ENCODE data around the gene VRK1. TPM values are rescaled to one million over a fixed set of nuclear protein-coding genes. Genes with fewer than 3 reads are reported as not detected.

Gene VRK1
- total RNA-seq, 4 donors from 2014 or later = 7.1 to 19.2 (median 8.5) TPM

DNA sequence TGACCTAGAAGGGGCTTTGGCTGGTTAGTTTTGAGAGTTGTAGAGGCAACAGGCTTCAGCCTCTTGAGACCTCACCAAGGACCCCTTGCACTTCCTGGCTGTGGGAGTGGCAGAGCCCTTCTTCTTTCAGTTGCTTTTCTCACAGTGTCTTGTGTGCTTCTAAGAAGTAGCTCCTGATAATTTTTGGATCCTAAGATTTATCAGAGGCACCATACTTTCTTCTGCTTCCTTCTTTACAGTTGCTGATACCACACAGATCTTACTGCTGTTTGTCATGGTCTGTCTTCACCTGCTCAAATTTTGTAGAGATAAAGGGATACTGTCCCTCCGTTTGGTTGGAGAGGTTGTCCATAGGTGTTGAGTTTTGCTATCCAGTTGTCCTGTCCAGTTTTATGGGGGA is 33.8 kb downstream of the VRK1 start:
- TF ChIP-seq, protein P1, sequence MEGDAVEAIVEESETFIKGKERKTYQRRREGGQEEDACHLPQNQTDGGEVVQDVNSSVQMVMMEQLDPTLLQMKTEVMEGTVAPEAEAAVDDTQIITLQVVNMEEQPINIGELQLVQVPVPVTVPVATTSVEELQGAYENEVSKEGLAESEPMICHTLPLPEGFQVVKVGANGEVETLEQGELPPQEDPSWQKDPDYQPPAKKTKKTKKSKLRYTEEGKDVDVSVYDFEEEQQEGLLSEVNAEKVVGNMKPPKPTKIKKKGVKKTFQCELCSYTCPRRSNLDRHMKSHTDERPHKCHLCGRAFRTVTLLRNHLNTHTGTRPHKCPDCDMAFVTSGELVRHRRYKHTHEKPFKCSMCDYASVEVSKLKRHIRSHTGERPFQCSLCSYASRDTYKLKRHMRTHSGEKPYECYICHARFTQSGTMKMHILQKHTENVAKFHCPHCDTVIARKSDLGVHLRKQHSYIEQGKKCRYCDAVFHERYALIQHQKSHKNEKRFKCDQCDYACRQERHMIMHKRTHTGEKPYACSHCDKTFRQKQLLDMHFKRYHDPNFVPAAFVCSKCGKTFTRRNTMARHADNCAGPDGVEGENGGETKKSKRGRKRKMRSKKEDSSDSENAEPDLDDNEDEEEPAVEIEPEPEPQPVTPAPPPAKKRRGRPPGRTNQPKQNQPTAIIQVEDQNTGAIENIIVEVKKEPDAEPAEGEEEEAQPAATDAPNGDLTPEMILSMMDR (IDR thresholded peaks at IDR 0.05) = no peak
- ATAC-seq (ENCODE audit: low FRiP score) (no peak), DNase-seq (ENCODE audit: low spot score) (no peak)

DNA sequence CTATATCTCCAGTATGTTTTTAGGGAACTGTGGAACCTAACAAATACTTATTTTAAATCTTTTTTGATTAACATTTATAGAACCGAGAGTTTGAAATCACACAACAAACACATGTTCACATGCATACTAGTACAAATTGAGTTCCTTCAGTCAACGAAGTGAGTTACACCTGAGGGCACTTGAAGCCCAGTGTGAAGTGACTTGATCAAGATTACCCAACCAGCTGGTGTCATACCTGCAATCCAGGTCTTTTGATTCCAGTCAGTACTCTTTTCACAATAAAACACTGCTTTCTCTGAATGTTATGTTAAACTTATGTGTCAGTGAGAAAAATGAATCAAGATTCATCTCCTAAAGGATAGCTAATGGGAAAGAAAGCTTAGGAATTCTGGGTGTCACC is 35.2 kb downstream of the VRK1 start:
- DNase-seq (ENCODE audit: low spot score) (no peak), ATAC-seq (ENCODE audit: low FRiP score) (no peak)
- TF ChIP-seq, protein P1 (IDR thresholded peaks at IDR 0.05) = no peak

DNA sequence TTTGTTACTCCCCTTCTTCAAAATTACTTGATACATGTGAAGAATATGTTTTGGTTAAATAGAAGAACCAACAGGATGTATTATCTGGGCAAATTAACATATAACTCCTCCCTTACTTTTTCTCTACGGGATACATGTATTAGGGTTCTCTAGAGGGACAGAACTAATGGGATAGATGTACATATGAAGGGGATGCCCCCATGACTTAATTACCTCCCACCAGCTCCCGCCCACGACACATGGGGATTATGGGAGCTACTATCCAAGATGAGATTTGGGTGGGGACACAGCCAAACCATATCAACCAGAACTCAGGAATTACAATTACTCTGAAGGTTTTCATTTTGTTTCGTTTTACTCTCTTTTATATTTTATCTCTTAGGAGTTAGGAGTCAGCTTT is 41.3 kb downstream of the VRK1 start:
- DNase-seq (ENCODE audit: low spot score) = no peak
- TF ChIP-seq, protein P1 (IDR thresholded peaks at IDR 0.05) = no peak
- no peak for ATAC-seq (ENCODE audit: low FRiP score)

DNA sequence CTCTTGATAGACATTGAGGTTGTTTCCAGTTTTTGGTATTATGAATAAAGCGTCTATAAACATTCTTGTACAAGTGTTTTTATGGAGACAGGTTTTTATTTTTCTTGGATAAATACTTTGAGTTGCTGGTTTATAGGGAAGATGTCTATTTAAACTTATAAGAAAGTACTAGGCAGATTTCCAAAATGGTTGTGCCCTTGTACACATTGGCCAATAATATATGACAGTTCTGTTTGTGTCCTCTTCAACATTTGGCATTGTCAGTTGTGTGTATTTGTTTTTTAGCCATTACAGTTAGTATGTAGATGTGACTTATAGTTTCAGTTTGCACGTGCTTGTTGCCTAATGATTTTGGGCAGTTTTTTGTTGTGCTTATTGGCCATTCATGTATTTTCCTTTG is 42.1 kb downstream of the VRK1 start:
- TF ChIP-seq, protein P1 (IDR thresholded peaks at IDR 0.05) = no peak
- ATAC-seq (ENCODE audit: low FRiP score) (no peak), DNase-seq (ENCODE audit: low spot score) (no peak)

DNA sequence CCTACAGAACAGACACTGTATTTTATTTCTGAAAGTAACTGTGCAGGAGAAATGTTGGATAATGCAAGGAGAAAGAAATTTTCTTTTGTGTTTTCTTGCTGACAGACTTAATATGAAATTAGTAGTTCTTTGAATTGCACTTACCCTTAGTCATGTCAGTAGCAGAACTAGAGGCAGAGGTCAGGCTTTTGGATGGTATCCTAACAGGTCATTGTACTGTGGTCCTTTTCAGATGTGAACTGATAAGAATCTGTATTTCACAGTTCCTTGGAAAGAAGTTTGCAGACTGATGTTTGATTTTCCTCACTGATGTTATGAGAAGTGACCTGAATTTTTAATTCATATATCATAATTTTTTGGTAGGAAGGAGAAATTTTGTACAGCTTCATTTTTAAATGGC is 46.0 kb downstream of the VRK1 start:
- DNase-seq (ENCODE audit: low spot score) = no peak
- ATAC-seq (ENCODE audit: low FRiP score) = no peak
- TF ChIP-seq, protein P1 (IDR thresholded peaks at IDR 0.05) = no peak

DNA sequence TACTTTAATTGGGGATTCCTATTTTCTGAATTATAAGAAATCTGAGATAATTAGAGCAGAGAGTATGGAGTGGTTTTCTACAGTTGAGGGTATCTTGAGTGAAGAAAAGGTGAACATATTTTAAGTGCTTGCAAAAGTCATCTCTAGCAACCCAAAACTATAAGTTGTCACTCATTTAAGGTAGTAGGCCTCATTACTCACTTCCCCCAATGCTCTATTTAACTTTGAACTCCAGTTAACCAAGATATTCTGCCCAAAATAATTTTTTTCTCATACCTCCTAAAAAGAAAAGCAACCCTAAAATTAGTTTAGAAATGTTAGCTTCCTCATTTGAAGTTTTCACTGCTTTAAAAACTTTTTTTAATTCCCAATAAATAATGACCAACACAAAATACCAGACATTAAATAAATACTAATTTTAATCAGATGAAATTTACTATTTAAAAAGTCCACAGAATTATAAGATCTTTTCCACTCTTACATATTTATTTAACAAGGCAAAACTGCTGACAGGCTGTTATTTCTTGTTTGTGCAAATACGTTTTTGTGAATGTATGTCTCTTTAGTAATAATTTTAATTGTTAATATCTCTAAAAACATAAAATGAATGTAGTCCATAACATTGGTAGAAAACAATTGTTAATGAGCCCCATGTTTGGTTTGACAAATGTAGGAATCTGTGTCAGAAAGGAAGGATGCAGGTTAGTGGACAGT is 47.8 kb downstream of the VRK1 start:
- DNase-seq (ENCODE audit: low spot score) = no peak
- ATAC-seq (ENCODE audit: low FRiP score) = no peak
- TF ChIP-seq, protein P1 (IDR thresholded peaks at IDR 0.05) = no peak

DNA sequence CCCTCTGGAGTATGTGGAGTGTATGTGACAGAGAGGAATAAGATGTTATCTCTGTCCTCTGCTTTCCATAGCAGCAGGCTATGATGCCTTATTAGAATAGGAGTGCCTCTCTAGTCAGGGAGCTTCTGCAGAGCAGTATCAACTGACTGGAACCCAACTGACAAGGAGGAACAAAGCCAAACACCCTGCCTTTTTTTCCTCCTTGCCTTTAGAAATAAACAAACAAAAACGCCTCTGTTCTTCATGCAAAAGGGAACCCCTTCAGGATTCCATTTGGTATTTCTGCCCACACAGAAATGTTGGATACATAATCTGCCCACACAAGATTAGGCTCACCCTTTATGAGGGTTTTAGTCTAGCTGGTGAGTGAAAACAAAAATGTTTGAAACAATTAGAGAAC is 50.3 kb downstream of the VRK1 start:
- ATAC-seq (ENCODE audit: low FRiP score) = no peak
- TF ChIP-seq, protein P1 (IDR thresholded peaks at IDR 0.05) = no peak

More for the DNA sequence above, 50.3 kb downstream of the VRK1 start:
- DNase-seq (ENCODE audit: low spot score) = no peak

Measured in omental fat pad (tissue), 4 donors.